ENCODE measurements around the gene GULP1.

DNA sequence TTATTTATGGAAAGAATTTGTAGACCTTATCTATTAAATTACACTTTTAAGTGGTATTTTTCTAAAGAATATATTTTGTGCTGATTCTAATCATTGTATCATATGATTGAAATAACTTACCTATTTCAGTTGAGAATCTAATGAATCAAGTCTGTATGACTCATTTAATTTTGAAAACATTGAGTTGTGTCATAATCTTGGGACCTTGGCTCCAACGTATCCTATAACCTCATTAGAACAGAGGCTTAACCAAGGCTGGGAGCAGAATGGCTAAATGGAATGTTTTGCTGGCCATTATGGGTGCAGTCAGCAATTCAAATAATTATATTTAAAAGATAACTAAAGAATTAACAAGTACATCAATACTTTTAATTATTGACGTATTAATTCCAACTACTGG, 19.6 kb upstream of the GULP1 start:
- TF ChIP-seq, protein P1, sequence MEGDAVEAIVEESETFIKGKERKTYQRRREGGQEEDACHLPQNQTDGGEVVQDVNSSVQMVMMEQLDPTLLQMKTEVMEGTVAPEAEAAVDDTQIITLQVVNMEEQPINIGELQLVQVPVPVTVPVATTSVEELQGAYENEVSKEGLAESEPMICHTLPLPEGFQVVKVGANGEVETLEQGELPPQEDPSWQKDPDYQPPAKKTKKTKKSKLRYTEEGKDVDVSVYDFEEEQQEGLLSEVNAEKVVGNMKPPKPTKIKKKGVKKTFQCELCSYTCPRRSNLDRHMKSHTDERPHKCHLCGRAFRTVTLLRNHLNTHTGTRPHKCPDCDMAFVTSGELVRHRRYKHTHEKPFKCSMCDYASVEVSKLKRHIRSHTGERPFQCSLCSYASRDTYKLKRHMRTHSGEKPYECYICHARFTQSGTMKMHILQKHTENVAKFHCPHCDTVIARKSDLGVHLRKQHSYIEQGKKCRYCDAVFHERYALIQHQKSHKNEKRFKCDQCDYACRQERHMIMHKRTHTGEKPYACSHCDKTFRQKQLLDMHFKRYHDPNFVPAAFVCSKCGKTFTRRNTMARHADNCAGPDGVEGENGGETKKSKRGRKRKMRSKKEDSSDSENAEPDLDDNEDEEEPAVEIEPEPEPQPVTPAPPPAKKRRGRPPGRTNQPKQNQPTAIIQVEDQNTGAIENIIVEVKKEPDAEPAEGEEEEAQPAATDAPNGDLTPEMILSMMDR (IDR thresholded peaks at IDR 0.05) = no peak
- no peak for TF ChIP-seq POLR2A (IDR thresholded peaks at IDR 0.05)
- no peak for TF ChIP-seq POLR2AphosphoS5 (IDR thresholded peaks at IDR 0.05; ENCODE audit: insufficient read depth in 1 of 2, low read depth in 1 of 2)

Data from vagina (tissue), 2 donors.